Choroid plexus epithelial cell (primary cell): ENCODE measurements around the gene MAEA.

Experiments used
- DNase-seq: peaks from one replicate; pipeline ENCODE4 v3.0.0-alpha.2; 2010; ENCODE audit warnings: low read depth
- H3K4me3 ChIP-seq: 2 replicates; pipeline ENCODE4 v1.5.1; 2011; ENCODE audit warnings: low read depth, mild to moderate bottlenecking, control low read depth, low read length, moderate library complexity
- CTCF ChIP-seq: conservative IDR thresholded peaks from 2 replicates; pipeline ENCODE4 v1.5.1; 2011; ENCODE audit warnings: low read depth, mild to moderate bottlenecking, control low read depth, inconsistent platforms, low read length, moderate library complexity

The MAEA gene

GRCh38 chr4:1340861-1341260, 51.2 kb downstream of the MAEA start:
- no peak overlapping the region for H3K4me3 ChIP-seq
- no peak for DNase-seq
- TF ChIP-seq CTCF = no peak

- H3K4me3 ChIP-seq = no peak overlapping the region
- TF ChIP-seq CTCF = no peak
- peak; percentile 9 for DNase-seq
Observed at GRCh38 chr4:1342003-1342402, 52.3 kb downstream of the MAEA start.

DNA sequence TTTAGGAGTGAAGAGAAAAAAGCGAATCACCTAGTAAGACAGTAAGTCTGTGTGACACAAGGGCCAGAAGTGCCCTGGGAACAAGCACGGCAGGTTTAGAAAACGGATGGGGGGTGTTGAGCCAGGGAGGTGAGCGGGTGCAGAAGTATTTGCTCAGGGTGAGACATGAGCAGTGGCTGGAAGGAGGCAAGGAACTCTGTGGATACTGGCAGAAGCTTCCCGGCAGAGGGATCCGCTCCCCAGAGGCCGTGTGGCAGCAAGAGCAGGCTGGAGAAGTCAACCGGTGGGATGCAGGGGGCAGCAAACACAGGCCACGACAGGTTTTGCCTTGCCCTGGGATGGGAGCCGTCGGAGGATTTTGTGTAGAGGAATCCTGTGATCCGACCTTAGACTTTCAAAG, 55.0 kb downstream of the MAEA start:
- no peak overlapping the region for H3K4me3 ChIP-seq
- no peak for TF ChIP-seq CTCF
- no peak for DNase-seq

DNA sequence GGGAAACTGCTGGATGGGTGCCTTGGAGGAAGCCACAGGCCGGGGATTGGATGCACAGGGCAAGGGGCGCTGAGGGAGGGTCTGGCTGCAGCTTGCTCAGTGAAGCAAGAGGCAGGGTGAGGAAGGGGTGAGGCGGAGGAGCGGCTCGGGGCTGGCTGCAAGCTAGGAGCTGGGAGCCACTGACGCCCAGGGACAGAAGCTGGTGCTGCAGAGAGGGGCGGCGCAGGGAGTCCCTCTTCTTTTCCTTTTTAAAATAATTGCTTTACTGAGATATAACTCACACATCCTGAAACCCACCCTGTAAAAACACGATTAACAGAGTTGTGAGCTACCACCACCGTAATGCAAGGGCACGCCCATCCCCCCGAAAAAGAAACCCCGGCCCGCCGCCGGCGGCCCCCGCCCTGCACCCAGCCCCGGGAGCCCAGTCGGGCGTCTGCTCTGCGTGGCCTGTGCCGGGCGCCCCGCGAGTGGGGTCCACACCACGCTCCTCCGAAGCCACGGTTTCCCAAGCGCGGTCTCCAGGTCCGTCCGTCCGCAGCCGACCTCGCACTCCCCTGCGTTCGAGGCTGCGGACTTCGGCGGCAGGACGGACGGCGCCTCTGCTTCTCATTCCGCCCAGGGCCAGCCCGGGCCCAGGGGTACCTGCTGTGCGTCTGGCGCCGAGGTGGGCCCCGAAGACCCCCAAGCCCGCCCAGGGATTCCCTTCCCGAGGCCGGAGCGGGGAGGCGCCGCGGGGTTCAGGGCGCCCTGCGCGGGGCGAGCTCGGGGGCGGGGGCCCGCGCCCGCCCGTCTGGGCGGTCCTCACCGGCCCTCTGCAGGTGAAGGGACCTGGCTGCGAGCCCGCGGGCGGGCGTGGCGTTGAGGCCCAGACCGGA, 56.5 kb downstream of the MAEA start:
- DNase-seq = peak; percentile 66
- peak; percentile 58 for TF ChIP-seq CTCF
- peak overlapping the region; percentile 81 for H3K4me3 ChIP-seq

DNA sequence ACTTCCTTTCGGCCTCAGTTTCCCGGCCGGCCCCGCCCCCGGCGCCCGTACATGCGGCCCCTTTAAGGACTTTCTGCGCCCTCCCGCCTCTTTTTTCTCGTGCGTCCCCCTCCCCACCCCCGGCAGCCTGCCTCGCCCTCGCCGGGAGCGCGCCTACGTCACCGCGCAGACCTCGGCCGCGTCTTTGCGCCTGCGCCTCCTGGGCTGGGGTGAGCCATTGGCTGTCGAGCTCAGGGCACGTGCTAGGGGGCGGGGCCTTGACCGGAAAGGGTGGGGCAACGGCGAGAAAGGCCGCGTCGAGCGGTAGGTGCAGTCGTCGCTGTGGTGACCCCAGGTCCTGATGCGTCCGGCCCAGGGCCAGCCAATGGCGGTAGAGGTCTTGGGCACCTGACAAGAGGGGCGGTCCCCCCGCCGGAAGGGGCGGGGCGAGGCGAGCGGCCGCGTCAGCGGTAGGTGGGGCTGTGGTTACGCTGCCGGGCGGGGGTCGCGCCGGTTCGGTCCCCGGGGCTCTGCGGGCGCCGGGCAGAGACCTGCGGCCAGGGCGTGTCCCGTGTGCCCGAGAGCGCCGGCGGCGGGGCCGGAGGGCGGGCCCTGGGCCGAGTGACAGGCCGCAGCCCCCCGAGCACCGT, 57.2 kb downstream of the MAEA start, which contains the start of gene UVSSA:
Gene UVSSA, plus strand, starts transcription at position 428 of the 629 bp plus-strand sequence. CDS start 884 bp downstream, outside the sequence.
- peak within 1 kb of the TSS; percentile 81 for H3K4me3 ChIP-seq
- peak; percentile 100 for DNase-seq
- no peak for TF ChIP-seq CTCF

DNA sequence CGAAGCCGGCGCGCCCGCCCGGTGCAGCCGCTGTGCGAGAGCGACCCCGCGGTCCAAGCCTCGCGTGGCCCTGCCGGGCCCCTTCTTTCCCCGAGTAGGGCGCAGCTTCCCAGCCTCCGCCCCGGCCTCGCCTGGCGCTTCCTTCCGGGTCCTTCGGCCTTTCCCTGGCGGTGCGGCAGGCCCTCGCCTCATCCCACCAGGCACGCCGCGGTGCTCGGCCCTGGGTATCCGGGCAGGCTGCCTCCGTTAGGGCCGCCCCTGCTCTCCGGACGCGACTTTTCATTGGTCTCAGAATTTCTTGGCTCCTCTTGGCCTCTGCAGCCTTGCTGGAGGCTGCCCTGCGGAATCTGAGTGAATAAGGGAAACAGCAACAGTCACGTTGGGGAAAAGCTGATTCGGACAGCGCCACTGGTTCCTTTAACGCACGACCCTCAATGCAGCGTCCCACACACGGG, 57.7 kb downstream of the MAEA start:
- no peak for TF ChIP-seq CTCF
- peak; percentile 91 for DNase-seq
- peak overlapping the region; percentile 74 for H3K4me3 ChIP-seq
